T follicular helper cell (primary cell): ENCODE measurements around the gene CD99L2.
"Not testable (repeated sequence)": the region's sequence is repeated elsewhere in the genome, so short reads cannot be mapped to it uniquely, and the experiment has no call there.

Source experiments
- DNase-seq: peaks from one replicate; pipeline ENCODE4 v3.0.0-alpha.2; 2020; ENCODE audit warnings: low read depth

The CD99L2 gene

DNA sequence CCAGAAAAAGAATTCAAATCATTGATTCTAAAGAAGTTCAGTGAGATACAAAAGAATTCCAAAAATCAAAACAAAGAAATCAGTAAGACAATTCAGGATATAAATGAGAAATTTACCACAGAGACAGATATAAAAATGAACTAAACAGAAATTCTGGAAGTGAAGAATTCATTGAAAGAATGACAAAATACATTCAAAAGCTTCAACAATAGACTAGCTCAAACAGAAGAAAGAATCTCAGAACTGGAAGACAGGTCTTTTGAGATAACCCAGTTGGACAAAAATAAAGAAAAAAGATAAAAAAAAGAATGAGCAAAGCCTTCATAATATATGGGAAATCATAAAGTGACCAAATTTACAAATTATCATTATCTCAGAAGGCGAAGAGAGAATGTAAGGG, 41.7 kb downstream of the CD99L2 start:
- no peak for DNase-seq

DNA sequence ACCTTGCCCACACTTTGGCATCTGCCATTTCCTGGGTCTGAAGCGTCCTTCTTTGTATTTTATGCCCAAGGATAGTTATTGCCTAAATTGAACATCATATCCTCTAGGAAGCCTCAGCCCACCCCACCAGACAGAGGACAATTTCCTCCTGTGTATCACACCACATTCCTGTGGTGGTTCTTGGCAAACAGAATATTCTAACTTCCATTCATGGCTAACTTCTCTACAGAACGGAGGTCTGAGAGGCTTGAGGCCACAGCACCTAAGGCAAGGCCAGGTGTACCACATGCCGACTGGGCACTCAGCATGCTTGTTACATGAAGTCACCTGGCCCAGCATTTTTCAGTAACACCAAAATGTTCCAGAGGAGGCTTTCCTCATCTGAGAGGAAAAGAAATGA, 42.4 kb downstream of the CD99L2 start:
- DNase-seq: no peak

DNA sequence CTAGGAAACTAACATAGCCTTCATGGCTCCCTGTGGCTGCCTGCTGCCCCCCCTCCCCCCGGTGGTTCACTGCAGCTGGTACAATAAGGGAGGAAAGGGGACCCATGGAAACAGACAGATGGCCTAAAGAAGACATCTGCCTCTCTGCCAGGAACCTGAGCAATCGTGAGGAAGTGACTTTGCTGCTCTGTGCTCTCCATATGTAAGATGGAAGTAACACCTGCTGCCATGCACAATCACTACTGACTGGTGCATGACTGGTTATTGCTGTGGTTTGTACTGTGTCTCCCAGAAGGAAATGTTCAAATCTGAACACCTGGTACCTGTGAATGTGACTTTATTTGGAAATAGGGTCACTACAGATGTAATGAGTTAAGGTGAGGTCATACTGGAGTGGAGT, 43.6 kb downstream of the CD99L2 start:
- no peak for DNase-seq

GRCh38 chrX:150849996-150850720, 48.3 kb downstream of the CD99L2 start:
- no peak for DNase-seq

DNA sequence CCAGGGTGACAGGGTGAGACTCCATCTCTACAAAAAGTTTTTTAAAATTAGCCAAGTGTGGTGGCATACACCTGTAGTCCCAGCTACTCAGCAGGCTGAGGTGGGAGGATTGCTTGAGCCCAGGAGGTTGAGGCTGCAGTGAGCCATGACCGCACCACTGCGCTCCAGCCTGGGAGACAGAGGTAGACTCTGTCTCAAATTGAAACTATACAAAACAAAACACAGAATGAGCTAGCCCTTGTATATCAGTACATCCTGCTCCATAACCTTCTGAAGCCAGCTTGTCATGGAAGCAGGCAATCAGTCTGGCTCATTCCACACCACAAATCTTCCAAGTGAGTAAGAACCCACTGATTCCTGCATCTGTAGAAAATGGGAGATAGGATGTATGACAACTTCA, 49.0 kb downstream of the CD99L2 start:
- no peak for DNase-seq

DNA sequence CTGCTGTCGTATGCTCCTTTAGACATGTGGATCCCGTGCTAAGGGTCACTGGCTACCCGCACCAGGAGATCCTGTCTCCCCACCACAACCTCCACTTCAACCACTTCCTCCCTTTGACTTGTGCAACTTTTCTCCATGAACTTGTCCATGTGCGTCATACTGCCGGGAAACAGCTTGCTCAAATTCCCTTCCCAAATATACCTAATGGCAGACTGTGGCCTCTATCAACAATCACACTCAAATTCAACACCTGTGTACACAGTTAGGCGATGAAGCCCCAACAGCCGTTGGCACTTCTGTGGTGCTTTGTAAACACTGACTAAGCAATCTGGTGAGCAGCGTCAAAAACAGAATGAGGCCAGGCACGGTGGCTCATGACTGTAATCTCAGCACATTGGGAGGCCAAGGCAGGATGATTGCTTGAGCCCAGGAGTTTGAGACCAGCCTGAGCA, 49.5 kb downstream of the CD99L2 start:
- no peak for DNase-seq

DNA sequence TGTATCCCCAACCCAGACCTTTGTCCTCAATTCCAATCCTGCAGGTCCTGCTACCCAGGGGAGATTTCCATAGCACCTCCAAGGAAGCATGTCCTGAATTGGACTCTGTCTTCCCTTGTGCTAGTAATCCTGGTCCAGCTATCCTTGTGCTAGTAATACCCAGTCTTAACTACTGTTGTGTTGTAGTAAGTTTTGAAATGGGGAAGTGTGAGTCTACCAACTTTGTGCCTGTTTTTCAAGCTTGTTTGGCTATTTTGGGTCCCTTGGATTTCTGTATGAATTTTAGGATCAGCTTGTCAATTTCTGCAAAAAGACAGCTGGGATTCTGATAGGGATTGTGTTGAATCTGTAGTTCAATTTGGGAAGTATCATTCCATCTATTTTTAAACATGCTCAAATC, 51.4 kb downstream of the CD99L2 start:
- DNase-seq: no peak

GRCh38 chrX:150846130-150846529, 52.3 kb downstream of the CD99L2 start:
- no peak for DNase-seq

DNA sequence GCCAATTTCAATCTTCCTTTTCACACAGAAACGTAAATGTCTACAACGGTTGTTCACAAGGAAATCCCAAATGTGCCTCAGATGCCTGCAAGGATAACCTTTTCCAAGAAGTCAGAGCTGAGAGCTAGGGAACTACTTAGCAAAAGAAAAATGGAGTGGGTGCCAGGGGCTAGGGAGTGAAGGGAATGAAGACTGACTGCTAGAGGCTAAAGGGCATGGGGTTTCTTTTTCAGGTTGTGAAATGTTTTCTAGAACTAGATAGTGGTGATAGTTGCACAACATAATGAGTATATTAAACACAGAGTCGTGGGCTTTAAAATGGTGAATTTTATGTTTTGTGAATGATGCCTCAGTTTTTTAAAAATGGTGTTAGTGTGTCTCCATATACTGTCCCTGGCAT, 53.4 kb downstream of the CD99L2 start:
- no peak for DNase-seq

DNA sequence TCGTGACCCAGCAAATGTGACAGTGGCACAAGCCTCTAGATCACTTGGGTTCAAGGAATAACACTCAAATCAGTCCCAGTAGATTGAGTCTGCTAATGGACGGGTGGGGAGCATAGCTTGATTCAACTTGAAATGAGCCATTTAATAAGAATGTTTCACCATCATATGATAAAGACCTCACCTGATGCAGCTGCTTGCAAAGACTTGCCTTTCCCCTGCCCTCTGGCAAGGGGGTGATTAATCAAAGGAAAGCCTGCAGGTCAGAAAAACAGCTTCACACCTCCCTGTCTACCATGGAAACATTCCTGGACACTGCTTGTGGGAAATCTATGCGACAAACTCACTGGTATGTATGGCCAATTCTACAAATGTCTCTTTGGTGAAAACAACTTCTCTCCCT, 54.5 kb downstream of the CD99L2 start:
- no peak for DNase-seq

- DNase-seq: no peak
Observed at GRCh38 chrX:150842198-150842685, 56.2 kb downstream of the CD99L2 start.

DNA sequence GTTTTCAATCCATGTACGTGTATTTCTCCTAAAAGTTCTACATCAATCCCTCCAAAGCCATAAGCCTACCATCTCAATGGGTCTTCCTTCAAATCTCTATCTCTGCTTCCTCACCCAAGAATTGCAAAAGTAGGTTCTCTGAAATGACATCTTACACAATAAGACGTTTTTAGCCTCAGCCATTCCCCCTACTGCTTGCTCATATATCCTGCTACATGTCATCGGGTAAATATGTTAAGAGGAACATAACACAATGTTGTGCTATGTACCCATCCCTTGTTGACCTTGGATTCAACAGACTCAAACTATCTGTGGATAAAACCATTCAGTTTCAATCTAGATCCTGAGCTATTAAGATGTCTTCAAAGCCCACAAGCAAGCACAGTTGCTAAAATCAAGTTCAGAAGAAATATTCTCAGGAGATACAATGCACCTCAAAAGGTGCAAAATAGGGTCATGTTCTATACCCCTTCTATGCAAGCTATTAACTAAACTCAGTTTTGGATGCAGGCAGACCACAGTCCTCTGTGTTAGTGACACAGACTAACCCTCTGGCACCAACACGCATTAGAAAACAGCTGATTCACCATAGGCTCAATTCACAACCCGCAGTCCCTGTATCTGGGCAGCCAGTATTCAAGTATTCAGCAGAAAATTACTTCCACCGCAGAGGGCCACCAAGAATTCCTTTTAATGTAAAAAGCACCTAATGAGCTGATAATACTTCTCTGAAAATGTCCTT, 56.8 kb downstream of the CD99L2 start:
- DNase-seq: no peak

DNA sequence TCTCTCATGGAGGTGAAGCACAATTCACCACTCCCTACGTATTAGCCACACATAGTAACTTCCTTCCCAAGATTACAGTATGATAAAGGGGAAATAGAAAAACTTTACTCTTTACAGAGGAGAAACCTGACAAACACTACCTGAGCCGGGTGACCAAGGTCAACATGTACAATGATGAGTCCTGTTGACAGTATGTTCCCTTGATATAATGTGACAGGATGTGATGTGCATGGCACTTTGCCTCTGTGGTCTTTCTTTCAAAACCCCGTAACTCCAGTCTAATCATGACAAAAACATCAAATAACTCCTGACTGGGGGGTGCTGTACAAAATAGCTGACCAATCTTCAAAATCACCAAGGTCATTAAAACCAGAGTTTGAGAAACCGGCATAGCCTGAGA, 60.6 kb downstream of the CD99L2 start:
- no peak for DNase-seq

GRCh38 chrX:150834695-150835094, 63.8 kb downstream of the CD99L2 start:
- no peak for DNase-seq

DNA sequence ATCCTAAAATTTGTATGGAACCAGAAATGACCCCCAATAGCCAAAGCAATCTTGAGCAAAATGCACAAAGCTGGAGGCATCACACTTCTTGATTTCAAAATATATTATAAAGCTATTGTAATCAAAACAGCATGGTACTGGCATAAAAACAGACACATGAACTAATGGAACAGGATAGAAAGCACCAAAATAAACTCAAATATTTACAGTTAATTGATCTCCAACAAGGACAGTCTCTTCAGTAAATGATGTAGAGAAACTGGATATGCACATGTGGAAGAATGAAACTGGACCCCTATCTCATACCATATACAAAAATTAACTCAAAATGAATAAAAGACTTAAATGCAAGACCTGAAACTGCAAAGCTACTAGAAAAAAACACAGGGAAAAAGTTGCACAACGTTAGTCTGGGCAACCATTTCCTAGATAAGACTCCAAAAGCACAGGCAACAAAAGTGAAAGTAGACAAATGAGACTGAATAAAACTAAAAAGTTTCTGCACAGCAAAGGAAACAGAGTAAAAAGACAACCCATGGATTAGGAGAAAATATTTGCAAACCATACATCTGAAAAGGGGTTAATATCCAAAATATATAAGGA, 64.9 kb downstream of the CD99L2 start:
- no peak for DNase-seq

DNA sequence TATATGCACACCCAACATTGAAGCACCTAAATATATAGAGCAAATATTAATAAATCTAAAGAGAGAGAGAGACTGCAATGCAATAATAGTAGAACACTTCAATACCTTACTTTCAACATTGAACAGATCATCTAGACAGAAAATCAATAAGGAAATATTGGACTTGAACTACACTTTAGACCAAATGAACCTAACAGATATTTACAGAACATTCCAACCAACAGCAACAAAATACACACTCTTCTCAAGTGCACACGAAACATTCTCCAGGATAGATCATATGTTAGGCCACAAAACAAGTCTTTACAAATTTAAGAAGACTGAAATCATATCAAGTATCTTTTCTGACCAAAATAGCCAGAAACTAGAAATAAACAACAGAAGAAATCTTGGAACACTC, 66.6 kb downstream of the CD99L2 start:
- no peak for DNase-seq

- DNase-seq: no peak
Observed at GRCh38 chrX:150828785-150829184, 69.7 kb downstream of the CD99L2 start.

DNA sequence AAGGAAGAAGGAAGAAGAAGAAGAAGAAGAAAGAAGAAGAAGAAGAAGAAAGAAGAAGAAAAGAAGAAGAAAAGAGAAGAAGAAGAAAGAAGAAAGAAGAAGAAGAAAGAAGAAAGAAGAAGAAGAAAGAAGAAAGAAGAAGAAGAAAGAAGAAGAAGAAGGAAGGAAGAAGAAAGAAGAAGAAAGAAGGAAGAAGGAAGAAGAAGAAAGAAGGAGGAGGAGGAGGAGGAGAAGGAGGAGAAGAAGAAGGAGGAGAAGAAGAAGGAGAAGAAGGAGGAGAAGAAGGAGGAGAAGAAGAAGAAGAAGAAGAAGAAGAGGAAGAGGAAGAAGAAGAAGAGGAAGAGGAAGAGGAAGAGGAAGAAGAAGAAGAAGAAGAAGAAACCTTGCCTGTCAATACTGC, 74.1 kb downstream of the CD99L2 start:
- not testable (repeated sequence) for DNase-seq

GRCh38 chrX:150823826-150824225, 74.6 kb downstream of the CD99L2 start:
- not testable (repeated sequence) for DNase-seq

- DNase-seq: no peak
Observed at GRCh38 chrX:150821971-150822370, 76.5 kb downstream of the CD99L2 start.

DNA sequence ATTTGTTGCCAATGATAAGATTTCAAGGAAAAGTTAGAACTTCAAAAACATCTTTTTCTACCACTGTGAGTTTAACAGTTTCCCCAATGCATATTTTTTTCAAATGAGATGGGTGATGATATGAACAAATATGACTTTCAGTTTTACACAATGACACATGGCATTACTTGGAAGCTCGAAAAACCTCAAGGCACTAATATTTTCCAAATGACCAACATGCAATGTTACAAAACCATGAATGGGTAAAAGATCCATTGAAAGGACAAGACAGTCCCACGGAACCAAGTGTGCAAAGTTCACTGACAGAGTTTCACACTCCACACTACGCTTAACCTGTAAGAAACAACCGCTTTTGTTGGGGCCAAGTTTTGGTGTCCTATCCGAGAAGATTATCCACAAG, 84.5 kb downstream of the CD99L2 start:
- no peak for DNase-seq

DNA sequence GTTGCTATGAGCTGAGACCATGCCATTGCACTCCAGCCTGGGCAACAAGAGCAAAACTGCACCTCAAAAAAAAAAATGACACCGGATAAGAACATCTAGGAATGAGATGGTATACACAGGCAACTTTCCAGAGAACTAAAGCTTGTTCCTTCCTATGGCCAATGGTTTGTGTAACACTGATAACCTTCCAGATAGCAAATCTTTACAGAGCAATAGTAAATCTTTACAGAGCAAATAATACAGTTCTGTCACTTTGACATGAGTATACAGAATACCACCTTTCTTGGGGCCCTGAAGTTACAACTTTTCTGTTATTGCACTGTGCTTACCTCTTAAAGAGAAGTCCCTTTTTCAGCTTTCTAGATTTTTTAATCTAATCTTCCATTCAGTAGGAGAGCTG, 91.6 kb downstream of the CD99L2 start:
- DNase-seq: no peak

DNA sequence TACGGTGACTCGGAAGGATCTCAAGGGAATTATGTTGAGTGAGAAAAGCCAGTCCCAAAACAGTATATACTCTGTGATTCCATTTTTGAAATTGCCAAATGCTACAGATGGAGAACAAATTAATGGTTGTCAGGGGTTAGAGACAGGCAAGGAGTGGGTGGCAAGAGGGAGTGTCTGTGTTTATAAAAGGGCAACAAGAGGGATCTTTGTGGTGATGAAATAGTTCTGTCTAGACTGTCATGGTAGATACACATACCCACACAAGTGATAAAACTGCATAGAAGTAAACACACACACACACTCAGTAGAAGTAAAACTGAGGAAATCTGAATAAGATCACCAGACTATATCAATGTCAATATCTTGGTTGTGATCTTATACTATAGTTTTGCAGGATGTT, 92.7 kb downstream of the CD99L2 start:
- no peak for DNase-seq
